GM19351 (cell line): ENCODE measurements around the gene DYNLT1.
"Not testable (repeated sequence)": the region's sequence is repeated elsewhere in the genome, so short reads cannot be mapped to it uniquely, and the experiment has no call there.

Experiments
- ATAC-seq: cut with Tn5 transposase; IDR thresholded peaks from one replicate; pipeline ENCODE4 v1.9.1; 2021; ENCODE audit warnings: mild to moderate bottlenecking, moderate library complexity; ENCODE audit not compliant: unreplicated experiment

The DYNLT1 gene

DNA sequence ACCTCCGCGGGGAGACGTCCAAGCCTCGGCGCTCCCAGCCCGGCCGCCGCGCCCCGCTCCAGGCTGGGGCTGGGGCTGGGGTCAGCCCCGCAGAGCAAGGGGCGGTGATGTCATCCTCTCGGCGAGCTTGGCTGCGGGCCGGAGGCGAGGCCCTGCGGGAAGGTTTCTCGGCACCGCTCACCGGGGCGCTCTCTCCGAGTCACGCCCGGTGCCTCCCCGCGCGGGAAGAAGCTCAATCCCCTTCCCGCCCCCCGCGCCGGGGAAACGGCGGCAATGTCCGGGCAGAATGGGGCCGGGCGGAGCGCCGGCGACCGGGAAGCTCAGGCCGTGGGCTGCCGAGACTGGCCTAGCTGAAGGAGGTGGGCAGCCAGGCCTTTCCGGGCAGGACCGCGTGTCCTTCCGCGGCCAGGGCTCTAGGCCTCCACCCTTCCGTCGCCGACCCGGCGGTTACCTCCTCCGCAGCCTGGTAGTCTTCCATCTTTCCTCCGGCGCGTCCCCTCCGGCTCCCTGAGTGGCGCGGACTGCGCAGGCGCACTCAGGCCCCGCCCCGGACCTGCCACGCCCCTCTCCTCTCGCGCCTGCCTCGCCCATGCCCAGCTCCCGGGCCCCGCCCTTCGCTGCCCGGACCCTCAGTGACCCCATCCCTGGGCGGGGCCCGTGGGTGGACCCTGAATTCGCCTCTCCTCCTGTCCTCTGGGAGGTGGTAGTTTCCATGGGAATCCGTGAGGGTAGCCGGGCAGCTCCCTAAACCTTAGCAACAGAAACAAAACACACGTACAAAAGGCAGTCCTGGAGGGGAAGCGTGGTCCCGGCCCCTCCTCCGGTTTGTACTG, at the start of gene DYNLT1:
DYNLT1 (minus strand) TSS at position 513 of the 833 bp plus-strand sequence; CDS start at position 478, 35 bp downstream.
- peak; percentile 55 for ATAC-seq

DNA sequence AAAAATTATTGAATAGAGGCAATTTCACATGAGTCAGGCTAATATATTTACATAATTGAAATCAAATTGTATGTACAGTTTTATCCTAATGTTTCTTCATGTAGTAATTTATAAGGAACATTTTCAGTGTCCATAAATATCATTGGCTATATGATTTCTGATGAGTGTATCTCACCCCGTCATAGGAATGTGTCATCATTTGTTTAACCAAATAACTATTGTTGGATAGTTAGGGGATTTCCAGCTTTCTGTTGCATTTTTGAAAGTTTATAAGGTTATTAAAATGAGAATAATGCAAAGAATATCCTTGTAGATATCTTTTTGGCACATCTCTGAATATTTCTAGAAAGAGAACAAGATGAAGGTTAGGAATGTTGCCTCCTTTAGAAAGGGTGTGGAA, 44.3 kb upstream of the DYNLT1 start:
- ATAC-seq = no peak

DNA sequence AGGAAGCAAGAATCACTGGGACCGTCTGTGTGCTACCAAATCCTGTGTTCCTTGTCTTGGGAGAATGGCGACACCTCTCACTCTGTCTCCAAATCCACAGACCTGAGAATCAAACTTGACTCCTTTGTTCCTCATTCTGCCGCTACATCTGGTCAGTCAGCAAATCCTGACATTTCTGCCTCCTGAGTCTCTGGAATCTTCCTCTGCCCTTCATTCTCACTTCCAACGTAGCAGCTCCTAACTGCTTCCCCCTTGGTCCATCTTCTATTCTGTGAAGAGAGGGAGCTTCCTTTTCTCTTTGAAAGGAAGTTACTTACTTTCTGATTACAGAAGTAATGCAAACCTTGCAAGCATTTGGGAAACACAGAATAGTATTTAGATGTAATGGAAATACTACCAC, 43.0 kb upstream of the DYNLT1 start:
- no peak for ATAC-seq

DNA sequence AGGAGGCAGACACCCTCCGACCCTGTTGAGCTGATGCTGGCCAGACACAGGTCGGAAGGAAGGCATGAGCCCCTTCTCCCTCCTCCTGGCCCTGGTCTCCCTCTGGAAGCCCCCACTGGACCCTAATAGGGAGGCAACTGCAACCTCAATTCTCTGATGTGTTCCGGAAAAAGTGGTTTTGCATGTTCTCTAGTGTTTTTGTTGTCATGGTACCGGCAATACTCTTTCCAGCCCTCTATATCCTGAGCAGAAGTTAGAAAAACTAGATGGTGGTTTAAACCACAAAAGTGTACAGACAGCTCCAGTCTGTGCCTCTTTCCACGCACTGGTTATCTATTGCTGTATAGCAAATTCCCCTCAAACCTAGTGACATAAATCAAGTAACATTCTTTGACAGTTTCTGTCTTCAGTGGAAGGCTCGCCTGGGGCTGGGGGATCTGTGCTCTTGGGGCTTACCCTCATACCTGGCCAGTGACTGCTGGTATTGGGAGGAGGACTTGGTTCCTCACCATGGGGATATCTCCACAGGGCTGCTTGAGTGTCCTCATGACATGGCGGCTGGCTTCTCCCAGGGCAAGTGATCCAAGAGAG, 42.3 kb upstream of the DYNLT1 start:
- no peak for ATAC-seq

DNA sequence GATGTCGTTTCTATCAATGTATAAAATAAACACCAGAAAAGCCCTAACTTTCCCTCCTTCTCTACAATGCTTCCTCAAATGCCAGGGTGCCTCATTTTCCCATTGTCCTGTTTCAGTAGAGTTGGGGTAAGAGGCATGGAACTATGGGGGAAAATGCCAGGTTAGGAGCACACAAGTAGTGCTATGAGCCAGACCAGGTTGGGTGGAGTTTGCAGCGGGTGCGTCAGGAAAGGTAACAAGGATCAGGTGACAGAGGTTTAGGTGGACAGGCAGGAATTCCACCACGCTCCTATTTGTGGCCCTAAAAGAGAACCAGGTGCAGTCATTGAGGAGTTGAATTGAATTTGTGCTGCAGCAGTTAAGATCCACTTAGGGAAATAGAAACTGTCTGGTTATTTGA, 41.8 kb upstream of the DYNLT1 start:
- no peak for ATAC-seq

DNA sequence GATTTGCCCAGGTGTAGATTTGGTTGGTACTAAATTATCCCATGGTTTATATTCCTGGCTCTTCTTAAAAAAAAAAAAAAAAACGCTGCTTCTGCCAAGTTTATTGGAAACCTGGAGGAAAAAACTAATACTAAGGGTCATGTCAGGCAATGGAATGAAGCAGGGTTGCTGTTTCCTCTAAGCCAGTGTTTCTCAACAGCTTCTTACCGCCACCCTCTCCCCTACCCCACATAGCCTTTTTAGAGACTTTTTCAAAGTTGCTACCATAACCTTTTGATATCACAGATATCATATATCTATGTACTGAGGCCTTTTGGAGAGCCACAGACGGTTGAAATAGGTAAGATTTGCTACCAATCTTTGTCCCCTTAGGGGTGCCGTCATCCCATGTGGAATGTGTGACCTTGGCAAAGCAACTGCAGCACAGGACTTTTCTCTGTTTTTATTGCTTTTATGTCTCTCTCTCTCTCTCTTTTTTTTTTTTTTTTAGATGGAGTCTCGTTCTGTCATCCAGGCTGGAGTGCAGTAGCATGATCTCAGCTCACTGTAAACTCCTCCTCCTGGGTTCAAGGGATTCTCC, 40.3 kb upstream of the DYNLT1 start:
- ATAC-seq = no peak

DNA sequence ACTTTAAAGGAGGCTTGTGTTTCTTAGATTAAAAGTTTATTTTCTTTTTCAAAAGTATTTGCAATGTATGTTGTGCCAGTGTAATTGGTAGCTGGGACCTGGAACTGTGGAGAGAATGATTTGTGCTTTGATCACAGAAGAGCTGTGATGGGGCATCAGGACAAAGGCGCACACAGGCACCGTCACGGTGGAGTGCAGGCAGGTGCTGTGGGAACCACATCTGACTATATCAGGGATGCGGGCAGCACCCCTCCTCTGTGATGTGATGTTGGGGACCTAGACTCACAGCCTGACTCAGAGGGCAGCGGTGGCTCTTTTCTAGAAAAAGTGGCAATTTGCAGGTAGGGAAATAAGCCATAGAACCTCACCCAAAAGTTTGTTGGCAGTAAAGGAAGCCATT, 39.8 kb upstream of the DYNLT1 start:
- ATAC-seq = no peak

DNA sequence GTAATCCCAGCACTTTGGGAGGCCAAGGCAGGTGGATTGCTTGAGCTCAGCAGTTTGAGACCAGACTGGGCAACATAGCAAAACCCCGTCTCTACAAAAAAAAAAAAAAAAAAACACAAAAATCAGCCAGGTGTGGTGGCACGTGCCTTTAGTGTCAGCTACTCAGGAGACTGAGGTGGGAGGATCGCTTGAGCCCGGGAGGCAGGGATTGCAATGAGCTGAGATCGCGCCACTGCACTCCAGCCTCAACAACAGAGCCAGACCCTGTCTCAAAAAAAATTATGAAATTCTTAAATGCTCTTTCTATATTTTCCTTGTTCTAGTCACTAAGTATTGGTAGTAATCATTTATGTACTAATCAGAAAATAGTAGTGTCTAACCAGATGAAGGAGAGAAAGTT, 35.9 kb upstream of the DYNLT1 start:
- ATAC-seq = no peak

DNA sequence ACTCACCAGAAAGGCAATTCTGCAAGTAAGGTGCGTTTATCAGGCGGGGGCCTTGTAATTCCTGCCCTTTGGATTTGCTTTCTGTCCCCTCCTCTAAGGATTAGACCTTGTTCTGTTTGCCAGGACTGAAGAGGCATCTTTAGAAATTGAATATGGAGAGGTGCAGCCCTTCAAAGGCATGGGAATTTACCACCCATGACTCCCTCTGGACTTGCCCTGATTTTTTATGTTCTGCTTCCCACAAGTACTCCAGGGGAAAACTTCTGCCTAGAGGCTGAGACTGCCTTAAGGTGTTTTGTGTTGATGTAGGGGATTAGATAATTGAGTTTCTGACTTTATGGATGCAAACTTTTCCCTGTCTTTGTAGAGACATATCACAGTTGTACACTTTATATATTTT, 35.5 kb upstream of the DYNLT1 start:
- ATAC-seq = no peak

DNA sequence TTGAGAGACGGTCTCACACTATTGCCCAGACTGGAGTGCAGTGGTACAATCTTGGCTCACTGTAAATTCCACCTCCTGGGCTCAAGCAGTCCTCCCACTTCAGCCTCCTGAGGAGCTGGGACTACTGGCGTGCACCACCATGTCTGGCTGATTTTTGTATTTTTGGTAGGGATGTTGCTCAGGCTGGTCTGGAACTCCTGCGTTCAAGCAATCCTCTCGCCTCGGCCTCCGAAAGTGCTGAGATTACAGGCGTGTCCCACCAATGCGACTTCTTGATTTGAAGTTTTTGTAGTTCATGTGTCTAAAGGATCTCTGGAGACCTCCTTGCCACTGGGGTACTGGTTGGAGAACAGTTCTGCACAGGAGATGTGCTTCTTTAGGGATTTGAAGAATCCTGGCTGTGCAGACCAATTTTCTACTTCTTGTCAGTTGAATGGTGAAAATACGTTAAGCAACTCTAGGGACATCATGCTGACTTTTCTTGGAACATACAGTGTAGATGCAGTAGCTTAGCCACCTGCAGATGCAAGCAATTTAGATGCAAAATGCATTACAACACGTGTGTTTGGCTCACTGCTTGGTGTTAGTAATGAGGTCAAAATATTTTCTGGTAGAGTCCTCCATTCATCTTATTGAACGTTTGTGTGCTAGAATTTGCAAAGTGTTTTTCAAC, 33.5 kb upstream of the DYNLT1 start:
- no peak for ATAC-seq

DNA sequence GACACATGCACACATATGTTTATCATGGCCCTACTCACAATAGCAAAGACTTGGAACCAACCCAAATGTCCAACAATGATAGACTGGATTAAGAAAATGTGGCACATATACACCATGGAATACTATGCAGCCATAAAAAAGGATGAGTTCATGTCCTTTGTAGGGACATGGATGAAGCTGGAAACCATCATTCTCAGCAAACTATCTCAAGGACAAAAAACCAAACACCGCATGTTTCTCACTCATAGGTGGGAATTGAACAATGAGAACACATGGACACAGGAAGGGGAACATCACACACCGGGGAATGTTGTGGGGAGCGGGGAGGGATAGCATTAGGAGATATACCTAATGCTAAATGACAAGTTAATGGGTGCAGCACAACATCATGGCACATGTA, 32.6 kb upstream of the DYNLT1 start:
- not testable (repeated sequence) for ATAC-seq

DNA sequence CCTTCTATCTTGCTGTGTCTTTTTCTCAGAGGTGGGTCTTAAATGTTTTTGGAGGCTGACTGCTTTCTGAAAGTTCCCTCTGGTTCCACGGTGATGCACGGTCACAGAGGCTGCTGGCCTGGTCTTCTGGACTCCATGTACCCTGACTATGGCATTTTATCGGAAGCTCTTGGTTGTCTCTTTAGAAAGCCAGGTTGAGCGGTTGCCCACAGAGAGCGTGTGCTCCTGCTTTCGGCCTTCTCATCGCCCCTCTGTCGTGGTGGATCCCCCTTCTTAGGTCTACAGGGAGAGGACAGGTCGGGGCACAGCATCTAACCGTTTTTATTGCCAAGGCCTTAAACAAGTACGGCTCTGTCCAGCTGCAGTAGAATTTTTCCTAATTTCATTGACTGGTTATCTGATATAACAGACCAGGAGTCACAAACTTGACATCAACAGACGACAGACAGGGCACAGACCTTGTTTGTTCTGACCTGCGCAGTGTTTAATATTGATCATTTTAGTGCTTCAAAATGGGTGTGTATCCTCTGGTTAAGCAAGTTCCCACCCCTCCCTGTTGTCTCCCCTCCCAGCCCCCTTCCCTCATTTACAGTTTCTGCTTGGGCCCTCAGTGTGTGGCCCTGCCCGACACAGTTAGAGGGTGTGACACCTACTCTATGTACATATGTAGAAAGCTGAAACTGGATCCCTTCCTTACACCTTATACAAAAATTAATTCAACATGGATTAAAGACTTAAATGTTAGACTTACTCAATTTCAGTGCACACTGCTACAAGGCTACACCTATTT, 30.0 kb upstream of the DYNLT1 start:
- no peak for ATAC-seq

DNA sequence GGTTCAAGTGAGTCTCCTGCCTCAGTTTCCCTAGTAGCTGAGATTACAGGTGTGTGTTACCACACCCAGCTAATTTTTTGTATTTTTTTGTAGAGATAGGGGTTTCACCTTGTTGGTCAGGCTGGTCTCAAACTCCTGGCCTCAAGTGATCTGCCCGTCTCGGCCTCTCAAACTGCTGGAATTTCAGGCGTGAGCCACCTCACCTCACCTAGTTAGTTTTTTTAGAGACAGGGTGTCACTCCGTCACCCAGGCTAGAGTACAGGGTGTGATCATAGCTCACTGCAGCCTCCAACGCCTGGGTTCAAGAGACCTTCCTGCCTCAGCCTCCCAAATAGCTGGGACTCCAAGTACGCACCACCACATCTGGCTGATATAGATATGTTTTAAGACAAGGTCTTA, 28.2 kb upstream of the DYNLT1 start:
- no peak for ATAC-seq

DNA sequence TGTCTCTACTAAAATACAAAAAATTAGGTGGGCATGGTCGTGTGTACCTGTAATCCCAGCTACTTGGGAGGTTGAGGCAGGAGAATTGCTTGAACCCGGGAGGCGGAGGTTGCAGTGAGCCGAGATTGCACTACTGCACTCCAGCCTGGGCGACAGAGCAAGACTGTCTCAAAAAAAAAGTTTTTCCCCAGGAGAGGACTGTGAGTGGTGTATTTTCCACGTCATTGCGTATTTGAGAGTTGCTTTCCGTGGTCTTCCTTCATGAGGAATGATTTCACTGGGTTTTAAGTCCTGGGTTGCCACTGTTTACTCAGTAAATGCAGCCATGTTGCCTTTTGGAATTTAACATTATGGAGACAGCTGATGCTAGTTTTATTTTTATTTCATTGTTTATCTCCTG, 27.6 kb upstream of the DYNLT1 start:
- ATAC-seq = not testable (repeated sequence)

DNA sequence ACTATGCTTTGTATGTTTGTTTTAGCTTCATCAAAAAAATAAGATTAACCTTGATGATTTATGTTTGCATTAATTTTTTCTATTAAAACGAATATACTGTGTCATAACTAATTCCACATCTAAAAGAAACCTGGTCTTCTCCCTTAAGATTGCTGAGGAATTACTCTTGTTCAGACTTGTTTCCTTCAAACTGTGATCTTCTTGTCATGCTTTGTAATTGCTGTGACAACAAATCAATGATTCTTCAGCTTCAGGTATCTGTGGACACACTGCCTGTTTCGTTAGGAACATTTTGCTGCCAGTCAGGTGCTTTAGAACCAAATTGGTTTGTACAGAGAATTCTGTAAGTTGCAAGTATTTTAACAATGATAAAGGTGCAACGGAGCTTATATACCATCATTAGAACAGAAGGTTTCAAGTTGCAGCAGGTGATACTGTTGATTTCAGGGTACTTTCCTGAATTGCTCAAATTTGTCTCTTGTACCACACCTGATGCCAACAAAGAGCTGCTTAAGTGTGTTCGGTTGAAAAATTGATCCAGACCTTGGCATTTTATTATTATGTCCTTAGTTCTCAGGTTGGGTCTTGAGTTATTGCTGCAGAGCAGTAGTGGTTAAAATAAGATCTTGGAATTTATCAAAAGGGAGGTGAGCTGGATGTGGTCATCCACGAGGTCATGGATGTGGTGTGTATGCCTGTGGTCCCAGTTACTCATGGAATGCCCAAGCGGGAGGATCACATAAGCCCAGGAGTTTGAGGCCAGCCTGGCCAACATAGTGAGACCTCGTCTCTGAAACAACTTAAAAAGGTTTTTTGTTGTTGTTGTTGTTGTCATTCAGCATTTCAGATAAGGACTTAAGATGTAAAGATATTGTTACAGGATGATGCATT, 24.8 kb upstream of the DYNLT1 start:
- ATAC-seq = no peak

DNA sequence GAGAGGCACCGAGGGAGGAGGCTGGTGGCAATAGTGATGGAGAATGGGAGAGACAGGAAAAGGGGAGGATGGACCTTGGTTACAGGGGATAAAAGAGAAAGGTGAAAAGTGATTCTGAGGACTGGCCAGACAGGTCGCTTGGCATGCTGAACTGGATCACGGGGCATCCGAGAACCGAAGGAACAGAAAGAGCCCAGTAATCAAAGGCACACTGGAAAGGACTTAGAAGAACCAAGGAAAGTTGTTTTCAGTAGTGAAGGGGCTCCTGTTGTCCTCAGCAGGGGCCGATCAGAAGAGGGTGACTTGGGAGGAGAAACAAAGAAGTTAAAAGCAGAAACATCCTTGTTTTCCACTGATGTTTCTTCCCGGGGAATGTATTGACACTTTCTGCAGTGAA, 24.2 kb upstream of the DYNLT1 start:
- no peak for ATAC-seq

DNA sequence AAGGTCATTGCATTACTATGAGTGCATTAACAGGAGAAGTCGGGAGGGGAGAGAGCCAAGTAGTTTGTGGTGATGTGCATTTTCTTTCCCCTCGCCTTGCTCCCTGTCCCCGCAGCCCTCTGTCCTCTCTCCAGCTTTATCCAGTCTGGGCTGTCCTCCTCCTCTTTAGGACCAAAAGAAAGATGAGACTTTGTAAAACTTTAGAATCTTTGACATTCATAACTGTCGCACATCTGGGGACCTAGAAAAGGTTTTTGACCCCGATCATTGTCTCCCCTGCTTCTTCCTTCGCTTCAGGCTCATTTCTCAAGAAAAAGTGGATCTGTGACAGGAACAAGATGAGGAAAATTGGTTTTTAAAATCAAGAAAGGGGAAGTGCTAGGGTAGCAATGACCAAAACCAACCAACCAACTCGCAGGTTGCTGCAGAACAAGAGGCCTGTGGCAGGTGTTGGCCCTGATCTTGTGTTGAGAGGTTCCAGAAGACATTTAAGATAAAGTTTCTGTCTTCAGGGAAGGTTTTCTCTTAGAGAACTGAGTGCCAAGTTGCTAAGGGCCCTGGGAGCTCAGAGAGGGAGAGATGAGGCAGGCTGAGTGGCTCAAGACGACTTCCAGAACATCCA, 22.9 kb upstream of the DYNLT1 start:
- no peak for ATAC-seq

DNA sequence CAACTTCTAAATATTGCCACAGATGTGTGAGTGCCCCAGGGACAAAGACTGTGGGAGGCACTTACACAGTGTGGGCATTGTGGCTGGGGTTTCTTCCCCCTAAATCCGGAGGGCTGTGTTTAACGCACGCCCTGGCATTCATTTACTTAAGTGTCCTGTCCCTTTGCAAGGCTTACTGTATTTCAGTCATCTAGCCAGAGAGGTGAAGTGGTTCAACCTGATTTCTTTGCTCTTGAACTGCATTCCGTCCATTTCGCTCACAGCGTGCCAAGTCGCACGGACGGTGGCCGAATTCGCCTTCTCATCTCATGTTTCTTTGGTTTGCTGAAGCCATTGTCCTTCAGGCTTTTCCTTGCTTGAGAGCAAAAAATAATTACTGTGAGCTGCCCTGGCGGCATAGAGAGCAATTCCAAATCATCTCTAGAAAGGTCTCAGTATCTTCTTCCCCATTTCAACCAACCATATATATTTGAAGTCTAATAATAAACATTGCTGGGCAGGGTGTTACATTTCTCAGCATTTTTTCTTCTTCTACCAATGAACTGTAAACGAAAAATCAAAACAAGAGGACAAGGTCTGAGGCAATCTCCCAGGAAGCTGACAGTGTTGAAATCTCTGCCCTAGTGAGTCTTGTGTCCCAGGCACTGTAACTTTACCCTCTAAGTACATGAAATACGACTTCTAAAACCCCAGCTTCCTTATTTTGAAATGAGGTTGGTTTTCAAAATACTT, 22.3 kb upstream of the DYNLT1 start:
- ATAC-seq = no peak

DNA sequence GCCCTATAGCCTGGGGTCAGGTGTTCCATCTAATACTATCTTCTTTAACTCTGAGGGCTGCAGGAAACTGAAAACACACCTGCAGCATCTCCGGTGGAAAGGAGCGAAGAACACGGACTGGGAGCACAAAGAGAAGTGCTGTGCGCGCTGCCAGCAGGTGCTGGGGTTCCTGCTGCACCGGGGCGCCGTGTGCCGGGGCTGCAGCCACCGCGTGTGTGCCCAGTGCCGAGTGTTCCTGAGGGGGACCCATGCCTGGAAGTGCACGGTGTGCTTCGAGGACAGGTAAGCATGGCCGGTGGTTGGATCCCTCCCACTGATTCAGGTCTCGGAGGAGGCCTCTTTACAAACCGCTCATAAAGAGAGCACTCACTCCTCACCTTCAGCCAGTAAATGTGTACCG, 20.8 kb upstream of the DYNLT1 start:
- no peak for ATAC-seq
